C4-2B (cell line): ENCODE results near the gene SPATA46.

Experiments used
- CTCF ChIP-seq: fragments of 450-650 bp; conservative IDR thresholded peaks from 2 replicates; pipeline ENCODE4 v1.5.1; 2017; ENCODE audit warnings: mild to moderate bottlenecking
- ZFX ChIP-seq: fragments of 450-650 bp; IDR thresholded peaks from 2 replicates; pipeline ENCODE4 v1.6.1; 2017

GRCh38 chr1:162388083-162388594 is 11.5 kb upstream of the SPATA46 start:
- no peak for TF ChIP-seq CTCF
- TF ChIP-seq ZFX = no peak
